Endothelial cell of umbilical vein (primary cell): Measurements from ENCODE around the gene NR1D2. TPM values are rescaled to one million over a fixed set of nuclear protein-coding genes. Genes with fewer than 3 reads are reported as not detected.

Experiments
- BruUV-seq: library from RNA; stranded (reverse); fragments of 400-500 nt; replicated peaks from 2 replicates; lab custom pipeline; 2021; lab: Mats Ljungman, UMichigan
- CTCF ChIA-PET: fragments of 300-600, 350-600 bp; sonication (Branson Sonifier 250); formaldehyde crosslinking; loops from one replicate; lab custom pipeline; 2021; ENCODE audit warnings: antibody characterized with exemption, inconsistent platforms; lab: Charles Lee
- POLR2A ChIA-PET: fragments of 300-600, 350-600 bp; sonication (Branson Sonifier 250); formaldehyde crosslinking; loops from one replicate; lab custom pipeline; 2021; ENCODE audit warnings: antibody characterized with exemption, inconsistent platforms; lab: Charles Lee
- DNase-seq: peaks from one replicate; pipeline ENCODE4 v3.0.0-alpha.2; 2011; ENCODE audit warnings: low read depth, low spot score
- FAIRE-seq: peaks from 2 replicates; lab custom pipeline; 2011; peaks lifted over from hg19 to GRCh38; lab: Jason Lieb, UNC
- H2AFZ ChIP-seq: 2 replicates; pipeline ENCODE4 v1.6.0; 2012; ENCODE audit warnings: low read depth, low read length, control low read depth, inconsistent platforms
- H3K27ac ChIP-seq: 2 replicates; pipeline ENCODE4 v1.5.1; 2011; ENCODE audit warnings: low read depth, mild to moderate bottlenecking, control low read depth, low read length, moderate library complexity; ENCODE audit not compliant: insufficient read depth
- H3K27me3 ChIP-seq, 2 experiments: 2 replicates each; pipeline versions ENCODE4 v1.6.0 to v1.6.1; 2011; ENCODE audit warnings: low read length in 2 of 2, mixed read lengths in 1 of 2; ENCODE audit not compliant: control insufficient read depth in 2 of 2, insufficient read depth in 2 of 2
- H3K36me3 ChIP-seq, 2 experiments: 2 replicates in 1 of 2; 3 replicates in 1 of 2; pipeline ENCODE4 v1.5.1; 2011; ENCODE audit warnings: low read length in 2 of 2, mild to moderate bottlenecking in 1 of 2, moderate library complexity in 1 of 2; ENCODE audit not compliant: control insufficient read depth in 2 of 2, insufficient read depth in 2 of 2; ENCODE audit errors: extremely low read depth in 1 of 2
- H3K4me1 ChIP-seq: 3 replicates; pipeline ENCODE4 v1.5.1; 2011; ENCODE audit warnings: mild to moderate bottlenecking, low read length; ENCODE audit not compliant: control insufficient read depth, insufficient read depth; ENCODE audit errors: extremely low read depth
- H3K4me2 ChIP-seq: 2 replicates; pipeline ENCODE4 v1.6.1; 2011; ENCODE audit warnings: low read length, control low read depth, mixed read lengths; ENCODE audit not compliant: insufficient read depth
- H3K4me3 ChIP-seq, 3 experiments: fragments of 200-600 bp in 1 of 3; sonication (generic), shearing (Covaris generic) in 1 of 3; replicated peaks in 1 of 3; 2 replicates each; pipeline ENCODE4 v1.5.1; 2011 to 2016; ENCODE audit warnings: control low read depth in 3 of 3, low read length in 3 of 3, mild to moderate bottlenecking in 2 of 3, inconsistent platforms in 1 of 3, low read depth in 1 of 3, moderate library complexity in 1 of 3; ENCODE audit not compliant: insufficient read depth in 1 of 3
- H3K79me2 ChIP-seq: 2 replicates; pipeline ENCODE4 v1.6.0; 2012; ENCODE audit warnings: low read length, inconsistent platforms; ENCODE audit not compliant: control insufficient read depth, insufficient read depth
- H3K9ac ChIP-seq: replicated peaks from 2 replicates; pipeline ENCODE3; 2011; ENCODE audit warnings: low read length, control low read depth; ENCODE audit not compliant: insufficient read depth; ENCODE audit errors: extremely low read depth
- H3K9me1 ChIP-seq: replicated peaks from 3 replicates; pipeline ENCODE4 v1.6.0; 2011; ENCODE audit warnings: mild to moderate bottlenecking, low read length; ENCODE audit not compliant: control insufficient read depth, insufficient read depth; ENCODE audit errors: extremely low read depth
- H3K9me3 ChIP-seq: replicated peaks from 2 replicates; pipeline ENCODE4 v1.5.1; 2012; ENCODE audit warnings: low read length, inconsistent platforms; ENCODE audit not compliant: control insufficient read depth, insufficient read depth
- H4K20me1 ChIP-seq: replicated peaks from 2 replicates; pipeline ENCODE3; 2011; ENCODE audit warnings: mild to moderate bottlenecking, low read length; ENCODE audit not compliant: control insufficient read depth, insufficient read depth; ENCODE audit errors: extremely low read depth
- CTCF ChIP-seq, 2 donors: IDR thresholded peaks; 1 replicate in 1 of 2; 2 replicates in 1 of 2; pipeline ENCODE4 v1.5.1; 2011; ENCODE audit warnings: low read length in 2 of 2, mild to moderate bottlenecking in 2 of 2, moderate library complexity in 2 of 2, control low read depth in 1 of 2, inconsistent platforms in 1 of 2, low read depth in 1 of 2; ENCODE audit not compliant: insufficient read depth in 1 of 2; ENCODE audit errors: extremely low read depth in 1 of 2
- EZH2 ChIP-seq: IDR thresholded peaks from 2 replicates; pipeline ENCODE4 v1.6.1; 2012; ENCODE audit warnings: borderline replicate concordance, low read depth, mild to moderate bottlenecking, moderate library complexity, low read length, inconsistent platforms; ENCODE audit not compliant: severe bottlenecking
- FOS ChIP-seq: IDR thresholded peaks from 2 replicates; pipeline ENCODE4 v1.6.1; 2011; ENCODE audit warnings: mild to moderate bottlenecking, low read length, moderate library complexity, borderline replicate concordance; ENCODE audit not compliant: insufficient read depth
- GATA2 ChIP-seq: IDR thresholded peaks from 2 replicates; pipeline ENCODE4 v1.7.0; 2011; ENCODE audit warnings: low read depth, mild to moderate bottlenecking, moderate library complexity, mixed read lengths, low read length; ENCODE audit not compliant: insufficient read length, insufficient read depth
- JUN ChIP-seq: IDR thresholded peaks from 2 replicates; pipeline ENCODE4 v1.6.1; 2011; ENCODE audit warnings: borderline replicate concordance, low read depth; ENCODE audit not compliant: insufficient read length, insufficient read depth
- MYC ChIP-seq: IDR thresholded peaks from one replicate; pipeline ENCODE4 v1.6.1; 2011; ENCODE audit warnings: mild to moderate bottlenecking, low read depth, low read length
- POLR2A ChIP-seq: IDR thresholded peaks from 2 replicates; pipeline ENCODE4 v1.6.1; 2012; ENCODE audit warnings: low read depth, mild to moderate bottlenecking, control low read depth, low read length
- POLR2AphosphoS5 ChIP-seq: IDR thresholded peaks from 2 replicates; pipeline ENCODE4 v1.6.1; 2012; ENCODE audit warnings: low read depth, mild to moderate bottlenecking, control low read depth, low read length, moderate library complexity; ENCODE audit not compliant: insufficient read depth
- dilution Hi-C: fragments of 300-500 bp; cut with MboI; formaldehyde crosslinking; loops from one replicate; pipeline ENCODE4 v1.15.0; 2019; ENCODE audit warnings: low sequenced_read_pairs; ENCODE audit not compliant: extremely low pct_ligation_motif_present
- intact Hi-C: fragments of 100-400 bp; cut with micrococcal nuclease; formaldehyde crosslinking; loops from one replicate; pipeline ENCODE4 v1.10.0; 2022
- polyA plus RNA-seq, 4 experiments: library from polyadenylated mRNA; depleted of rRNA in 3 of 4; stranded (reverse) in 3 of 4; unstranded in 1 of 4; fragments of >200 nt; gene quantifications; 2 replicates each; pipeline versions ENCODE4 v1.2.1 to v1.2.3, GENCODE V29; 2011 to 2012; ENCODE audit warnings: missing spikeins in 1 of 4
- total RNA-seq: library from RNA; stranded (reverse); gene quantifications from 2 replicates; pipeline ENCODE4 v1.2.3, GENCODE V29; 2021
- TF ChIP-seq, protein P1 (sequence below): IDR thresholded peaks from 2 replicates; pipeline ENCODE4 v1.6.1; 2011; ENCODE audit not compliant: insufficient read depth, insufficient read length

NR1D2 gene
- total and polyA plus RNA-seq, 2 donors (not counting 3 experiments of a cell fraction or from before 2014, with no cell fraction given): 4.3 to 14.6 TPM

DNA sequence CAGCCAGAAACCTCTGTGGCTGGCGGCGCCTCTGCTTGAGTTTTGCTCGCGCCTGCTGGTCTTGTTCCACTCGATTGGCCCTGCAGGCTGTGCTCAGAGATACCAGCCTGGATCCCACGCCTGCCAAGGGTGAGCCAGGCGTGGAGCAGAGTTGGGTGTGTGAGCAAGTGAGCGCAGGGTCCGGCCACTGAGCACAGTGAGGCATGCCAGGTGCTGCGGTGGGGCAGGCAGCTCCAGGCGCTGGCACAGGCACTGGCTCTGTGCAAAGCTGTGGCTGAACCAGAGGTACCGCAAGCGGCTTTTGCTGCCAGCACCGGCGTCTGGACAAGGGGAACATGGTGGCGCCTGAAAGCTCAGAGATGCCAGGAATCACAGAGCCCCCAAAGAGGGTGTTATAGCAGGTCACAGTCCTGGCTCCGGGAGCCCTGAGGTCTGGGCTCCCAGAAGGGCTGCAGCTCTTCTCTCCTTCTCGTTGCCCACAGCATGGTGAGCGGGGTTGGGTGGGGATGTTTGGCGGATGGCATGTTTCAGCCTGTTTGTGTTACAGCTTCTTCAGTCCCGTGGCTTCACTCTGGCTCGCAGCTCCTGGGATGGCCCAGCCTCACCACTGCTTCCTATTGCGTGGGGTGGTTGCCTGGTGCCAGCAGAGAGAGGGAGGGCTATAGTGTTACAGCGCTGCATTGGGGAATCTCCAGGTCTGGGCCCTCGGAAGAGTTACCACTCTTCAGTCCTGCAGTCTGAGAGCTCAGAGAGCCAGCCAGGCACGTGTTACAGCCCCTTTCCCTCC is 73.9 kb downstream of the NR1D2 start:
- H2AFZ ChIP-seq: no peak overlapping the region

More for the DNA sequence above, 73.9 kb downstream of the NR1D2 start:
- Histone ChIP-seq H3K4me2 (no peak overlapping the region), H3K9me1 (no peaks in the 10 kb centered on the region), H3K9me3 (no peaks in the 10 kb centered on the region), H3K79me2 (no peaks in the 10 kb centered on the region), H3K36me3 (no peaks in the 10 kb centered on the region), H4K20me1 (no peaks in the 10 kb centered on the region), H3K9ac (no peak overlapping the region), H3K27me3 (no peaks in the 10 kb centered on the region), H3K27ac (no peak overlapping the region), H3K4me3 (no peak overlapping the region), H3K4me1 (no peaks in the 10 kb centered on the region)
- TF ChIP-seq MYC: no peak
- no peak for TF ChIP-seq JUN
- TF ChIP-seq POLR2A: no peak
- TF ChIP-seq POLR2AphosphoS5: no peak
- TF ChIP-seq FOS: no peak
- TF ChIP-seq, protein P1, sequence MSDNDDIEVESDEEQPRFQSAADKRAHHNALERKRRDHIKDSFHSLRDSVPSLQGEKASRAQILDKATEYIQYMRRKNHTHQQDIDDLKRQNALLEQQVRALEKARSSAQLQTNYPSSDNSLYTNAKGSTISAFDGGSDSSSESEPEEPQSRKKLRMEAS: no peak
- TF ChIP-seq EZH2: no peak
- no peak for TF ChIP-seq GATA2
- no peak for TF ChIP-seq CTCF (IDR thresholded peaks at IDR 0.05; ENCODE audit: extremely low read depth in 1 of 2, insufficient read depth in 1 of 2, low read depth in 1 of 2, low read length in 2 of 2)
- intact Hi-C loops: no loop called here
- DNase-seq: no peak
- dilution Hi-C loops: no loop called here
- BruUV-seq: no TSS peak
- no peak for FAIRE-seq
- ChIA-PET CTCF (no interaction called here), POLR2A (no interaction called here)
